Keratinocyte (primary cell): Measurements from ENCODE around the gene C3orf20. TPM values are rescaled to one million over a fixed set of nuclear protein-coding genes. Genes with fewer than 3 reads are reported as not detected.

Experiments
- DNase-seq: peaks from one replicate; pipeline ENCODE4 v3.0.0-alpha.2; 2011; ENCODE audit warnings: low read depth, missing footprints, low spot score
- FAIRE-seq: peaks from 2 replicates; lab custom pipeline; 2011; peaks lifted over from hg19 to GRCh38; lab: Jason Lieb, UNC
- H2AFZ ChIP-seq: 2 replicates; pipeline ENCODE4 v1.6.0; 2012; ENCODE audit warnings: low read length, control low read depth, inconsistent platforms; ENCODE audit not compliant: control insufficient read depth
- H3K27ac ChIP-seq: 2 replicates; pipeline ENCODE4 v1.5.1; 2011; ENCODE audit warnings: low read length; ENCODE audit not compliant: control insufficient read depth, insufficient read depth
- H3K27me3 ChIP-seq: 3 replicates; pipeline ENCODE4 v1.6.0; 2011; ENCODE audit warnings: low read length; ENCODE audit not compliant: control insufficient read depth, insufficient read depth; ENCODE audit errors: extremely low read depth
- H3K36me3 ChIP-seq, 2 experiments: 2 replicates in 1 of 2; 3 replicates in 1 of 2; pipeline ENCODE4 v1.5.1; 2011; ENCODE audit warnings: low read length in 2 of 2, mild to moderate bottlenecking in 1 of 2; ENCODE audit not compliant: control insufficient read depth in 2 of 2, insufficient read depth in 2 of 2; ENCODE audit errors: extremely low read depth in 1 of 2
- H3K4me1 ChIP-seq: 3 replicates; pipeline ENCODE4 v1.5.1; 2011; ENCODE audit warnings: low read length; ENCODE audit not compliant: control insufficient read depth, insufficient read depth; ENCODE audit errors: extremely low read depth
- H3K4me2 ChIP-seq: 3 replicates; pipeline ENCODE4 v1.6.0; 2011; ENCODE audit warnings: low read depth, low read length; ENCODE audit not compliant: control insufficient read depth, insufficient read depth; ENCODE audit errors: extremely low read depth
- H3K4me3 ChIP-seq, 3 experiments: fragments of 200-600 bp in 1 of 3; sonication (generic) in 1 of 3; 2 replicates in 2 of 3; 3 replicates in 1 of 3; pipeline ENCODE4 v1.5.1; 2011 to 2016; ENCODE audit warnings: low read length in 3 of 3, mild to moderate bottlenecking in 3 of 3, control low read depth in 2 of 3, inconsistent platforms in 1 of 3, low read depth in 1 of 3, mixed read lengths in 1 of 3, mixed run types in 1 of 3, moderate library complexity in 1 of 3; ENCODE audit not compliant: control insufficient read depth in 2 of 3, insufficient read depth in 2 of 3; ENCODE audit errors: extremely low read depth in 1 of 3
- H3K79me2 ChIP-seq: 2 replicates; pipeline ENCODE4 v1.6.0; 2012; ENCODE audit warnings: low read length; ENCODE audit not compliant: control insufficient read depth, insufficient read depth
- H3K9ac ChIP-seq: 3 replicates; pipeline ENCODE4 v1.6.0; 2011; ENCODE audit warnings: low read length; ENCODE audit not compliant: control insufficient read depth, insufficient read depth; ENCODE audit errors: extremely low read depth
- H3K9me1 ChIP-seq: 3 replicates; pipeline ENCODE4 v1.6.0; 2011; ENCODE audit warnings: low read length; ENCODE audit not compliant: control insufficient read depth, insufficient read depth; ENCODE audit errors: extremely low read depth
- H3K9me3 ChIP-seq: 2 replicates; pipeline ENCODE4 v1.5.1; 2012; ENCODE audit warnings: low read depth, low read length; ENCODE audit not compliant: control insufficient read depth
- H4K20me1 ChIP-seq: 3 replicates; pipeline ENCODE4 v1.6.0; 2011; ENCODE audit warnings: low read length; ENCODE audit not compliant: control insufficient read depth, insufficient read depth; ENCODE audit errors: extremely low read depth
- EZH2 ChIP-seq: IDR thresholded peaks from one replicate; pipeline ENCODE4 v1.6.1; 2012; ENCODE audit warnings: inconsistent platforms, mild to moderate bottlenecking, low read length, moderate library complexity
- dilution Hi-C: fragments of 300-500 bp; cut with MboI; formaldehyde crosslinking; loops from one replicate; pipeline ENCODE4 v1.7.0; 2020; ENCODE audit warnings: low sequenced_read_pairs; ENCODE audit not compliant: extremely low pct_ligation_motif_present
- polyA plus RNA-seq, 5 experiments: library from polyadenylated mRNA; depleted of rRNA in 3 of 5; stranded (reverse) in 3 of 5; stranded (forward) in 1 of 5; unstranded in 1 of 5; fragments of >200 nt; gene quantifications; 1 replicate in 1 of 5; 2 replicates in 3 of 5; 3 replicates in 1 of 5; pipeline versions ENCODE4 v1.2.1 to v1.2.3, GENCODE V29; 2011 to 2012; ENCODE audit warnings: missing spikeins in 2 of 5, low read depth in 1 of 5, low replicate concordance in 1 of 5
- TF ChIP-seq, protein P1 (sequence below), 3 experiments: IDR thresholded peaks in 1 of 3; conservative IDR thresholded peaks in 1 of 3; optimal IDR thresholded peaks in 1 of 3; 2 replicates in 2 of 3; 3 replicates in 1 of 3; pipeline versions ENCODE3 to v1.5.1; 2011; ENCODE audit warnings: low read length in 3 of 3, mild to moderate bottlenecking in 3 of 3, moderate library complexity in 2 of 3, control low read depth in 1 of 3, inconsistent platforms in 1 of 3; ENCODE audit not compliant: insufficient read depth in 2 of 3; ENCODE audit errors: extremely low read depth in 1 of 3

C3orf20 gene
- polyA plus RNA-seq, 1 donor (not counting 4 experiments of a cell fraction or from before 2014, with no cell fraction given), result not detected

- no peaks in the 10 kb centered on the region for H3K79me2 ChIP-seq
- H3K36me3 ChIP-seq, result no peaks in the 10 kb centered on the region
- H3K9ac ChIP-seq, result no peak overlapping the region
- no peaks in the 10 kb centered on the region for H3K9me3 ChIP-seq
- H3K4me1 ChIP-seq, result no peaks in the 10 kb centered on the region
- H3K27ac ChIP-seq, result no peak overlapping the region
- H3K9me1 ChIP-seq, result no peaks in the 10 kb centered on the region
- no peak overlapping the region for H2AFZ ChIP-seq
- TF ChIP-seq EZH2, result no peak
- TF ChIP-seq, protein P1, sequence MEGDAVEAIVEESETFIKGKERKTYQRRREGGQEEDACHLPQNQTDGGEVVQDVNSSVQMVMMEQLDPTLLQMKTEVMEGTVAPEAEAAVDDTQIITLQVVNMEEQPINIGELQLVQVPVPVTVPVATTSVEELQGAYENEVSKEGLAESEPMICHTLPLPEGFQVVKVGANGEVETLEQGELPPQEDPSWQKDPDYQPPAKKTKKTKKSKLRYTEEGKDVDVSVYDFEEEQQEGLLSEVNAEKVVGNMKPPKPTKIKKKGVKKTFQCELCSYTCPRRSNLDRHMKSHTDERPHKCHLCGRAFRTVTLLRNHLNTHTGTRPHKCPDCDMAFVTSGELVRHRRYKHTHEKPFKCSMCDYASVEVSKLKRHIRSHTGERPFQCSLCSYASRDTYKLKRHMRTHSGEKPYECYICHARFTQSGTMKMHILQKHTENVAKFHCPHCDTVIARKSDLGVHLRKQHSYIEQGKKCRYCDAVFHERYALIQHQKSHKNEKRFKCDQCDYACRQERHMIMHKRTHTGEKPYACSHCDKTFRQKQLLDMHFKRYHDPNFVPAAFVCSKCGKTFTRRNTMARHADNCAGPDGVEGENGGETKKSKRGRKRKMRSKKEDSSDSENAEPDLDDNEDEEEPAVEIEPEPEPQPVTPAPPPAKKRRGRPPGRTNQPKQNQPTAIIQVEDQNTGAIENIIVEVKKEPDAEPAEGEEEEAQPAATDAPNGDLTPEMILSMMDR (optimal IDR thresholded peaks at IDR 0.05 in 1 of 3, IDR thresholded peaks at IDR 0.05 in 1 of 3, conservative IDR thresholded peaks at IDR 0.05 in 1 of 3; ENCODE audit: extremely low read depth in 1 of 3, insufficient read depth in 2 of 3, low read length in 3 of 3), result no peak
- dilution Hi-C loops, result no loop called here
- no peak overlapping the region for H3K4me3 ChIP-seq
- DNase-seq, result no peak
- FAIRE-seq, result no peak
- no peaks in the 10 kb centered on the region for H4K20me1 ChIP-seq
- no peaks in the 10 kb centered on the region for H3K27me3 ChIP-seq
- no peak overlapping the region for H3K4me2 ChIP-seq
Measured at GRCh38 chr3:14716591-14716990, 41.6 kb downstream of the C3orf20 start.

DNA sequence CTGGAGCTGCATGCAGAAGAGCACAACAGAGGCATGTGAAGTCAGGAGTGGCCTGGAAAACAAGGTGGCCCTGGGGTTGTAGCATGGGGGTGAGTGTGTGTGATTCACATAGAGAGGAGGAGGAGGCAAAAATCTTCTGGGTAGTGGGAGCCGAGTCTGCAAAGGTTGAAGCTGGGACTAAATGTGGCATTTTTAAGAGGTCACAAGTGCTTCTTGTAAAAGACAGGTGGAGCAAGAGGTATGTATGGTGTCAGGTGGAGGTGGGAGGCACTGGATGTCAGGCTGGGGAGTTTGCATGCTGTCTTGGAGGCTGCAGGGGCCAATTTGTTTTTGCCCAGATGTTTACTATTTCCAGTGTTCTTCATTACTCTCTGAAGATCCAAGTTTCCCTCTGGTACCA is 42.4 kb downstream of the C3orf20 start:
- Histone ChIP-seq H3K27me3 (no peaks in the 10 kb centered on the region), H3K9me3 (no peaks in the 10 kb centered on the region), H3K27ac (no peak overlapping the region), H4K20me1 (no peaks in the 10 kb centered on the region), H3K9me1 (no peaks in the 10 kb centered on the region), H3K36me3 (no peaks in the 10 kb centered on the region), H3K79me2 (no peaks in the 10 kb centered on the region), H2AFZ (no peak overlapping the region), H3K9ac (no peak overlapping the region), H3K4me1 (no peaks in the 10 kb centered on the region), H3K4me3 (no peak overlapping the region), H3K4me2 (no peak overlapping the region)
- dilution Hi-C loops, result no loop called here
- no peak for DNase-seq
- FAIRE-seq, result no peak
- no peak for TF ChIP-seq EZH2
- TF ChIP-seq, protein P1 (optimal IDR thresholded peaks at IDR 0.05 in 1 of 3, IDR thresholded peaks at IDR 0.05 in 1 of 3, conservative IDR thresholded peaks at IDR 0.05 in 1 of 3; ENCODE audit: extremely low read depth in 1 of 3, insufficient read depth in 2 of 3, low read length in 3 of 3), result no peak
